OCI-LY7 (cell line): ENCODE measurements around the gene FCAMR.

ENCODE experiments used
- CTCF ChIP-seq: fragments of 200-600 bp; sonication (generic); conservative IDR thresholded peaks from 2 replicates; pipeline ENCODE4 v1.5.1; 2014; ENCODE audit warnings: mild to moderate bottlenecking, antibody characterized with exemption, low read length, moderate library complexity, mixed read lengths
- EZH2phosphoT487 ChIP-seq: fragments of 200-600 bp; sonication (generic); IDR thresholded peaks from 2 replicates; pipeline ENCODE4 v1.6.1; 2018; ENCODE audit warnings: low read depth, borderline replicate concordance, mild to moderate bottlenecking, mixed run types, antibody characterized with exemption, low read length, moderate library complexity, mixed read lengths

DNA sequence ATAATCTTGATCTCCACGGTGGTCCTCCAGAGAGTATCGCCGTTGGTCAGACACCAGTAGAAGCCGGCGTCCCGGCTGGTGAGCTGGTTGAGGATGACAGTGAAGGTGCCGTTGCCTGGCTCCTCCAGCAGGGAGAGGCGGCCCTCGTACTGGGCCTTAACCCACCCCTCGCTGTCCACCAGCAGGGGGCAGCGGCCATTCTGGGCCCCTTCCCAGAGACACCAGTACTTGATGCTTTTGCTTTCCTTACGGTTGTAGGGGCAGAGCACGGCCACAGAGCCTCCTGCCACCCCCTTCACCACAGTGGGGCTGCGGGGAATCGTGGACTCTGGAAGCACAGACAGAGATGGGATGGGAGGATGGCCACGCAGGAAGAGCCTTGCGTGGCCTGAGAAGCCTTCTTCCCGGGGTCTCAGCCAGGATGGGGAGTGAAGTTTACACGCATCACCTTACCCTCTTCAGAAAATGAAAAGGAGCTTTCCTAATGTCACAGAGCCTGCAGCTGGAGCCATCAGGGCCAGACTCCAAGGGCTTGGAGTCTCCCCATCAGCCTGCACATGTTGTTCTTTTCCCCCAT lies 34.7 kb downstream of the FCAMR start:
- TF ChIP-seq CTCF (peak; percentile 53; the same call in 1 of the 2 replicates), EZH2phosphoT487 (no peak)
